HepG2 (cell line): ENCODE measurements around the gene CDH13. TPM values are rescaled to one million over a fixed set of nuclear protein-coding genes. Genes with fewer than 3 reads are reported as not detected.

ENCODE experiments used
- ARID2 ChIP-seq: sonication (generic); formaldehyde crosslinking; IDR thresholded peaks from 2 replicates; pipeline ENCODE4 v1.8.1; 2022; ENCODE audit warnings: mild to moderate bottlenecking, missing genetic modification reagents, borderline replicate concordance
- CENPX ChIP-seq: sonication (generic); formaldehyde crosslinking; IDR thresholded peaks from 2 replicates; pipeline ENCODE4 v1.9.0; 2021; ENCODE audit warnings: mild to moderate bottlenecking, missing genetic modification reagents, moderate library complexity
- ERF ChIP-seq: IDR thresholded peaks from 2 replicates; pipeline ENCODE4 v1.6.1; 2018; ENCODE audit warnings: missing biosample characterization, missing genetic modification reagents
- IKZF4 ChIP-seq: sonication (generic); formaldehyde crosslinking; IDR thresholded peaks from 2 replicates; pipeline ENCODE4 v1.5.1; 2020; ENCODE audit warnings: borderline replicate concordance, mild to moderate bottlenecking, low read depth, missing genetic modification reagents; ENCODE audit errors: not compliant biosample characterization
- MTA3 ChIP-seq: sonication (generic); formaldehyde crosslinking; IDR thresholded peaks from 2 replicates; pipeline ENCODE4 v1.4.0; 2020; ENCODE audit warnings: missing genetic modification reagents
- MTF2 ChIP-seq: sonication (generic); formaldehyde crosslinking; IDR thresholded peaks from 2 replicates; pipeline ENCODE4 v1.5.0; 2020; ENCODE audit warnings: missing genetic modification reagents, borderline replicate concordance
- NFIC ChIP-seq: IDR thresholded peaks from 2 replicates; pipeline ENCODE4 v1.6.1; 2012; ENCODE audit warnings: mild to moderate bottlenecking, low read length, inconsistent platforms
- NR1H2 ChIP-seq: sonication (generic); formaldehyde crosslinking; IDR thresholded peaks from 2 replicates; pipeline ENCODE4 v1.8.1; 2022; ENCODE audit warnings: low read depth, missing genetic modification reagents, borderline replicate concordance
- ZFP36L2 ChIP-seq: sonication (generic); formaldehyde crosslinking; IDR thresholded peaks from 2 replicates; pipeline ENCODE4 v1.4.0; 2020; ENCODE audit warnings: missing genetic modification reagents
- ZFP37 ChIP-seq: sonication (generic); formaldehyde crosslinking; IDR thresholded peaks from 2 replicates; pipeline ENCODE4 v1.4.0; 2020; ENCODE audit warnings: missing genetic modification reagents, borderline replicate concordance
- ZNF292 ChIP-seq: sonication (generic); formaldehyde crosslinking; IDR thresholded peaks from 2 replicates; pipeline ENCODE4 v1.8.1; 2022; ENCODE audit warnings: mild to moderate bottlenecking, low read depth, missing genetic modification reagents, borderline replicate concordance
- ZNF33B ChIP-seq: sonication (generic); formaldehyde crosslinking; IDR thresholded peaks from 2 replicates; pipeline ENCODE4 v1.5.1; 2020; ENCODE audit warnings: mild to moderate bottlenecking, missing genetic modification reagents
- polyA plus RNA-seq, 8 experiments: library from polyadenylated mRNA; depleted of rRNA in 3 of 8; stranded (reverse) in 7 of 8; unstranded in 1 of 8; fragments of >200 nt; fragmentation: Illumina TruSeq in 4 of 8; extraction: Trizol in 4 of 8; gene quantifications; 2 replicates each; pipeline versions ENCODE4 v1.2.1 to v1.2.3, GENCODE V29; 2011 to 2016; ENCODE audit warnings: low read depth in 4 of 8, missing spikeins in 1 of 8, mixed read lengths in 1 of 8; ENCODE audit not compliant: insufficient read depth in 1 of 8
- total RNA-seq, 5 experiments: library from RNA; depleted of rRNA; stranded (reverse); fragments of >200 nt; fragmentation: Illumina TruSeq; extraction: Trizol; gene quantifications; 2 replicates each; pipeline ENCODE4 v1.2.3, GENCODE V29; 2016; ENCODE audit warnings: low read depth in 1 of 5
- TF ChIP-seq, protein P1 (sequence below): sonication (generic); formaldehyde crosslinking; conservative IDR thresholded peaks from 2 replicates; pipeline ENCODE4 v1.4.0; 2020; ENCODE audit warnings: missing genetic modification reagents
- TF ChIP-seq, protein P2 (sequence below): sonication (generic); formaldehyde crosslinking; IDR thresholded peaks from 2 replicates; pipeline ENCODE4 v1.5.0; 2020; ENCODE audit warnings: mild to moderate bottlenecking, missing genetic modification reagents
- TF ChIP-seq, protein P3 (sequence below): IDR thresholded peaks from 2 replicates; pipeline ENCODE4 v1.6.1; 2016; ENCODE audit warnings: missing compliant biosample characterization, missing genetic modification reagents, borderline replicate concordance
- TF ChIP-seq, protein P4 (sequence below): sonication (generic); formaldehyde crosslinking; IDR thresholded peaks from 2 replicates; pipeline ENCODE4 v1.4.0; 2020; ENCODE audit warnings: mild to moderate bottlenecking, missing genetic modification reagents
- TF ChIP-seq, protein P5 (sequence below): sonication (generic); formaldehyde crosslinking; IDR thresholded peaks from 2 replicates; pipeline ENCODE4 v1.8.1; 2023; ENCODE audit warnings: mild to moderate bottlenecking, missing genetic modification reagents
- TF ChIP-seq, protein P6 (sequence below): sonication (generic); formaldehyde crosslinking; IDR thresholded peaks from 2 replicates; pipeline ENCODE4 v1.8.0; 2022; ENCODE audit warnings: mild to moderate bottlenecking, missing genetic modification reagents, borderline replicate concordance
- TF ChIP-seq, protein P7 (sequence below): sonication (generic); formaldehyde crosslinking; IDR thresholded peaks from 2 replicates; pipeline ENCODE4 v1.4.0; 2020; ENCODE audit warnings: missing genetic modification reagents

The CDH13 gene
- total and polyA plus RNA-seq, 2 of the 13 experiments (the other 11 are each of a cell fraction or from before 2014, with no cell fraction given), result not detected

DNA sequence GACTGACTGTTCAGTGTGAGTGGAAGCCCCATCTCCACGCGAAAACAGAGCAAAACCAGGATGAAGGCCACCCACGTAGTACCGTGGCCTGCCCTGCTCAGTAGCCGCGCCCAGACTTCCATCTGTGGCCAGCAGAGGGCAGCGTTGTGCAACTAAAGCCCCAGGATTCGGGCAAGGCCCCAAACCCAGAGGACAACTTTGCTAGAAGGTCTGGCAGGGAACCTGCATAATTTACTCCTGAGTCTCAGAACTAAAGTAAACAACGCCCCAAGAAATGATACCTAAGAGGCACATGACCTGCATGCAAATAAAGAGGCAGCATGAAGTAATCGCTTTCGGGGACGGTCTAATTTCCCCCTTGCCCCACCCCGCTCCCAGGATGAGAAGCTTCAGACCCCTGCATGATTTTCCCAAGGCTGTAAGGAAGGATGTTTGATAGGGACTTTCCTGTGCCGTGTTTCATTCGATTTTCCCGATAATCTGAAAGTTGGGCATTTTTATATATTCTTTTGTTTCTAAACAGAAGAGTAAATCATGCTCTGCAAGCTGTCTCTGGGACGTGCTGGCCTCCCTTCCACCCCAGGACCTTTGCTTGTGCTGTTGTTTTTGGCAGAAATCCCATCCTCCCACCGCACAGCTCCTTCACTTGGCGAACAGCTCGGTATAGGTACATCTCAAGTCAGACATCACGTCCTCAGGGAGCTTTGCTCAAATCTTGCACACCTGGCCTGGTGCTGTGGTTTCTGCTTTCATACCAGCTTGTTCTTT lies 1199.6 kb downstream of the CDH13 start (continued):
- TF ChIP-seq ERF (CRISPR knock-in tag) (0 out of 2 replicates have a peak, but pooled peaks have one; percentile 43), ZNF33B (CRISPR knock-in tag) (no peak), ZFP36L2 (CRISPR knock-in tag) (no peak), IKZF4 (CRISPR knock-in tag) (no peak), NFIC (no peak), MTA3 (CRISPR knock-in tag) (no peak), ARID2 (CRISPR knock-in tag) (no peak), CENPX (CRISPR knock-in tag) (no peak), MTF2 (CRISPR knock-in tag) (peak; percentile 44; the same call in 1 of the 2 replicates), ZFP37 (CRISPR knock-in tag) (peak; percentile 35; the same call in 1 of the 2 replicates), NR1H2 (CRISPR knock-in tag) (no peak), ZNF292 (no peak)
- TF ChIP-seq, protein P1, sequence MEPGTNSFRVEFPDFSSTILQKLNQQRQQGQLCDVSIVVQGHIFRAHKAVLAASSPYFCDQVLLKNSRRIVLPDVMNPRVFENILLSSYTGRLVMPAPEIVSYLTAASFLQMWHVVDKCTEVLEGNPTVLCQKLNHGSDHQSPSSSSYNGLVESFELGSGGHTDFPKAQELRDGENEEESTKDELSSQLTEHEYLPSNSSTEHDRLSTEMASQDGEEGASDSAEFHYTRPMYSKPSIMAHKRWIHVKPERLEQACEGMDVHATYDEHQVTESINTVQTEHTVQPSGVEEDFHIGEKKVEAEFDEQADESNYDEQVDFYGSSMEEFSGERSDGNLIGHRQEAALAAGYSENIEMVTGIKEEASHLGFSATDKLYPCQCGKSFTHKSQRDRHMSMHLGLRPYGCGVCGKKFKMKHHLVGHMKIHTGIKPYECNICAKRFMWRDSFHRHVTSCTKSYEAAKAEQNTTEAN (CRISPR knock-in tag), result no peak
- TF ChIP-seq, protein P2, sequence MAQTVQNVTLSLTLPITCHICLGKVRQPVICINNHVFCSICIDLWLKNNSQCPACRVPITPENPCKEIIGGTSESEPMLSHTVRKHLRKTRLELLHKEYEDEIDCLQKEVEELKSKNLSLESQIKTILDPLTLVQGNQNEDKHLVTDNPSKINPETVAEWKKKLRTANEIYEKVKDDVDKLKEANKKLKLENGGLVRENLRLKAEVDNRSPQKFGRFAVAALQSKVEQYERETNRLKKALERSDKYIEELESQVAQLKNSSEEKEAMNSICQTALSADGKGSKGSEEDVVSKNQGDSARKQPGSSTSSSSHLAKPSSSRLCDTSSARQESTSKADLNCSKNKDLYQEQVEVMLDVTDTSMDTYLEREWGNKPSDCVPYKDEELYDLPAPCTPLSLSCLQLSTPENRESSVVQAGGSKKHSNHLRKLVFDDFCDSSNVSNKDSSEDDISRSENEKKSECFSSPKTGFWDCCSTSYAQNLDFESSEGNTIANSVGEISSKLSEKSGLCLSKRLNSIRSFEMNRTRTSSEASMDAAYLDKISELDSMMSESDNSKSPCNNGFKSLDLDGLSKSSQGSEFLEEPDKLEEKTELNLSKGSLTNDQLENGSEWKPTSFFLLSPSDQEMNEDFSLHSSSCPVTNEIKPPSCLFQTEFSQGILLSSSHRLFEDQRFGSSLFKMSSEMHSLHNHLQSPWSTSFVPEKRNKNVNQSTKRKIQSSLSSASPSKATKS (CRISPR knock-in tag), result no peak
- TF ChIP-seq, protein P3, sequence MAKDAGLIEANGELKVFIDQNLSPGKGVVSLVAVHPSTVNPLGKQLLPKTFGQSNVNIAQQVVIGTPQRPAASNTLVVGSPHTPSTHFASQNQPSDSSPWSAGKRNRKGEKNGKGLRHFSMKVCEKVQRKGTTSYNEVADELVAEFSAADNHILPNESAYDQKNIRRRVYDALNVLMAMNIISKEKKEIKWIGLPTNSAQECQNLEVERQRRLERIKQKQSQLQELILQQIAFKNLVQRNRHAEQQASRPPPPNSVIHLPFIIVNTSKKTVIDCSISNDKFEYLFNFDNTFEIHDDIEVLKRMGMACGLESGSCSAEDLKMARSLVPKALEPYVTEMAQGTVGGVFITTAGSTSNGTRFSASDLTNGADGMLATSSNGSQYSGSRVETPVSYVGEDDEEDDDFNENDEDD, result 0 out of 2 replicates have a peak, but pooled peaks have one; percentile 53
- TF ChIP-seq, protein P4, sequence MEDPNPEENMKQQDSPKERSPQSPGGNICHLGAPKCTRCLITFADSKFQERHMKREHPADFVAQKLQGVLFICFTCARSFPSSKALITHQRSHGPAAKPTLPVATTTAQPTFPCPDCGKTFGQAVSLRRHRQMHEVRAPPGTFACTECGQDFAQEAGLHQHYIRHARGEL (CRISPR knock-in tag), result no peak
- TF ChIP-seq, protein P5, sequence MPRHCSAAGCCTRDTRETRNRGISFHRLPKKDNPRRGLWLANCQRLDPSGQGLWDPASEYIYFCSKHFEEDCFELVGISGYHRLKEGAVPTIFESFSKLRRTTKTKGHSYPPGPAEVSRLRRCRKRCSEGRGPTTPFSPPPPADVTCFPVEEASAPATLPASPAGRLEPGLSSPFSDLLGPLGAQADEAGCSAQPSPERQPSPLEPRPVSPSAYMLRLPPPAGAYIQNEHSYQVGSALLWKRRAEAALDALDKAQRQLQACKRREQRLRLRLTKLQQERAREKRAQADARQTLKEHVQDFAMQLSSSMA (CRISPR knock-in tag), result no peak
- TF ChIP-seq, protein P6, sequence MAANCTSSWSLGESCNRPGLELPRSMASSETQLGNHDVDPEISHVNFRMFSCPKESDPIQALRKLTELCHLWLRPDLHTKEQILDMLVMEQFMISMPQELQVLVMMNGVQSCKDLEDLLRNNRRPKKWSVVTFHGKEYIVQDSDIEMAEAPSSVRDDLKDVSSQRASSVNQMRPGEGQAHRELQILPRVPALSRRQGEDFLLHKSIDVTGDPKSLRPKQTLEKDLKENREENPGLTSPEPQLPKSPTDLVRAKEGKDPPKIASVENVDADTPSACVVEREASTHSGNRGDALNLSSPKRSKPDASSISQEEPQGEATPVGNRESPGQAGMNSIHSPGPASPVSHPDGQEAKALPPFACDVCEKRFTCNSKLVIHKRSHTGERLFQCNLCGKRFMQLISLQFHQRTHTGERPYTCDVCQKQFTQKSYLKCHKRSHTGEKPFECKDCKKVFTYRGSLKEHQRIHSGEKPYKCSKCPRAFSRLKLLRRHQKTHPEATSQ (CRISPR knock-in tag), result no peak
- TF ChIP-seq, protein P7, sequence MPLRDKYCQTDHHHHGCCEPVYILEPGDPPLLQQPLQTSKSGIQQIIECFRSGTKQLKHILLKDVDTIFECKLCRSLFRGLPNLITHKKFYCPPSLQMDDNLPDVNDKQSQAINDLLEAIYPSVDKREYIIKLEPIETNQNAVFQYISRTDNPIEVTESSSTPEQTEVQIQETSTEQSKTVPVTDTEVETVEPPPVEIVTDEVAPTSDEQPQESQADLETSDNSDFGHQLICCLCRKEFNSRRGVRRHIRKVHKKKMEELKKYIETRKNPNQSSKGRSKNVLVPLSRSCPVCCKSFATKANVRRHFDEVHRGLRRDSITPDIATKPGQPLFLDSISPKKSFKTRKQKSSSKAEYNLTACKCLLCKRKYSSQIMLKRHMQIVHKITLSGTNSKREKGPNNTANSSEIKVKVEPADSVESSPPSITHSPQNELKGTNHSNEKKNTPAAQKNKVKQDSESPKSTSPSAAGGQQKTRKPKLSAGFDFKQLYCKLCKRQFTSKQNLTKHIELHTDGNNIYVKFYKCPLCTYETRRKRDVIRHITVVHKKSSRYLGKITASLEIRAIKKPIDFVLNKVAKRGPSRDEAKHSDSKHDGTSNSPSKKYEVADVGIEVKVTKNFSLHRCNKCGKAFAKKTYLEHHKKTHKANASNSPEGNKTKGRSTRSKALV (CRISPR knock-in tag), result no peak
